GM19468 (cell line): ENCODE data around the gene PROX1.

Experiments
- ATAC-seq: cut with Tn5 transposase; IDR thresholded peaks from one replicate; pipeline ENCODE4 v1.9.1; 2021; ENCODE audit warnings: mild to moderate bottlenecking, moderate library complexity, moderate number of reproducible peaks; ENCODE audit not compliant: unreplicated experiment; ENCODE audit errors: extremely low read depth

Gene PROX1, protein sequence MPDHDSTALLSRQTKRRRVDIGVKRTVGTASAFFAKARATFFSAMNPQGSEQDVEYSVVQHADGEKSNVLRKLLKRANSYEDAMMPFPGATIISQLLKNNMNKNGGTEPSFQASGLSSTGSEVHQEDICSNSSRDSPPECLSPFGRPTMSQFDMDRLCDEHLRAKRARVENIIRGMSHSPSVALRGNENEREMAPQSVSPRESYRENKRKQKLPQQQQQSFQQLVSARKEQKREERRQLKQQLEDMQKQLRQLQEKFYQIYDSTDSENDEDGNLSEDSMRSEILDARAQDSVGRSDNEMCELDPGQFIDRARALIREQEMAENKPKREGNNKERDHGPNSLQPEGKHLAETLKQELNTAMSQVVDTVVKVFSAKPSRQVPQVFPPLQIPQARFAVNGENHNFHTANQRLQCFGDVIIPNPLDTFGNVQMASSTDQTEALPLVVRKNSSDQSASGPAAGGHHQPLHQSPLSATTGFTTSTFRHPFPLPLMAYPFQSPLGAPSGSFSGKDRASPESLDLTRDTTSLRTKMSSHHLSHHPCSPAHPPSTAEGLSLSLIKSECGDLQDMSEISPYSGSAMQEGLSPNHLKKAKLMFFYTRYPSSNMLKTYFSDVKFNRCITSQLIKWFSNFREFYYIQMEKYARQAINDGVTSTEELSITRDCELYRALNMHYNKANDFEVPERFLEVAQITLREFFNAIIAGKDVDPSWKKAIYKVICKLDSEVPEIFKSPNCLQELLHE

GRCh38 chr1:213987927-213988506 lies at the start of gene PROX1:
Gene PROX1, plus strand, starts transcription at chr1:213987973. Its CDS starts 8,563 bp downstream, at chr1:213996536.
- no peak for ATAC-seq

DNA sequence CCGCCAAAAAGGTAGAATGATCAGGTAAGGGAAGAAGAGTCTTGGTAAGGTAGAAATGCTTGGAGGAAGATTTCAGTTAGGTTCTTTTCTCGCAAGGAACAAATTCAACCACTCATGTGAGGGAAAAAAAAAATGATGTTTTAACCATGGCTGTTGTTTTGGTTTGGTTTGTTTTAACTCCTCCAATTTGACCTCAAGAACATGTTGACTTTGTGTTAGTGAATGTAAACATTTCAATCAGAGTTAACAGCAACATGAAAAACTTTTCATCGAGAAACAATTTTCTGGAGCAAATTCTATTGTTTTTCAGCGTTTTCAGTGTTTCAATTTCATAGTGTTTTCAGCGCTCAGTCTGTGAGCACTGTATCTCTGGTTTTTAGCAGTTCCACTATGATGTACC lies 49.0 kb upstream of the PROX1 start:
- ATAC-seq = no peak

GRCh38 chr1:213939888-213940287 lies 47.9 kb upstream of the PROX1 start:
- ATAC-seq = no peak

DNA sequence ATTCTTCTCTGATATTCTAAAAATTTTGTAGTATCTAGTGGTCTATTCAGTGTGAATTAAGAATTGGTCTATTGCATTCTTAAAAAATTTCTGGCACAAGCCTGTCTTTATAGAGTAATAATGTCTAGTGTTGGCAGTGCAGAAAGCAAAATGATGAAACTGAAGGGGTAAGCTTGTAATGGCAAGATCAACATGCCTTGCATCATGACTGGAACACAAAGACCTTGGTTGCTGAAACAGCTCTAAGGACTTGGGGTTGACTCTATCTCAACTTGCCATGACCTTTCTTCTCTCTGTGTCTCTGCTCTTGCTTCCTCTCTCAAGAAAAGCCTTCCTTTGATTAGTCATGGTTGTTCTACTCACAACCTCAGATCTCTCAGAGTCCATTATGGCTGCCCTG lies 46.8 kb upstream of the PROX1 start:
- ATAC-seq = no peak

DNA sequence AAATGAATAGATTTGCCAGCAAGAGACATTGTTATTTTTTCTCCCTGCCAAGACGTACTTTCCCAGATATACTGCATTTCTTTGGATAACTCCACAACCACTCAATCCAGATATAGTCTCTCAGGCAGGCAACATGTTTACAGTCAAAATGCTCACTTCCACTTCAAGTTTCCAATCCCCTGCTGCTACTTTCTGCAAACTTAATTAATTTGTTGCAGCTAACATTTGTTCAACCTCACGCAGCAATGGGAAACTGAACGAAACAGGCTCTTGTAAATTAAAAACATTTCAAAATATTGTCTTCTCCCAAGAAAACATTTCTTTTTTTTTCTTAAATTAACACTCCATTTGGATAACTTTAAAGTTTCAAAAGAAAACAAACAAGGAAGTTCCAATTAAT lies 45.7 kb upstream of the PROX1 start:
- no peak for ATAC-seq

DNA sequence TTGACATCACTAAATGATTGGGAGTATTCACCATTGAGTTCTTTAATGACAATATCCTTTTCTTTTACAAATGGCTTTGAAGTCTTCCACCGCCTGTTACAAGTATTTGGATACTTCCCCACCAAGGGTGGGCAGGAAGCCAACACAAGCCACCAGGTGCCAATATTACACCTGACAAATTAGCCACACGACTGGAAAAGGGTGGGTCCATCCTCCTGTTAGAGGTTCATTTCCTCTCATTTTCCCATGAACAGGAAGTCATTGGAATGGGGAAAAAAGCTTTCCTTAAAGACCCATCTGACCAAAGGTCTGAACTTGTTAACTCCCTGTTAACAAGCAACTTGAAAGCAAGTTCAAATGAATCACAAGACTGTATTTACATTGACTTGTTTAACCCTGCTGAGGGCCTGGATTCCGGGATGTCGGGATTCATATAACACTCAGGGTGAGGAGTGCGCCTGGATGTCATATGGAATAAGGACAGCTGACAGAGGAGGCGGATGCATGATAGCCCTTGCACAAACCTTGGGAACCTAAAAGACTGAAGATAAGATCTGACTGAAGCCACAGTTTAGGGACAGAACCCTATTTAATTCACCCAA lies 40.5 kb upstream of the PROX1 start:
- no peak for ATAC-seq

- no peak for ATAC-seq
These were observed 35.9 kb upstream of the PROX1 start for GRCh38 chr1:213951876-213952275.

- ATAC-seq = no peak
These were observed 34.0 kb upstream of the PROX1 start for GRCh38 chr1:213953806-213954205.

DNA sequence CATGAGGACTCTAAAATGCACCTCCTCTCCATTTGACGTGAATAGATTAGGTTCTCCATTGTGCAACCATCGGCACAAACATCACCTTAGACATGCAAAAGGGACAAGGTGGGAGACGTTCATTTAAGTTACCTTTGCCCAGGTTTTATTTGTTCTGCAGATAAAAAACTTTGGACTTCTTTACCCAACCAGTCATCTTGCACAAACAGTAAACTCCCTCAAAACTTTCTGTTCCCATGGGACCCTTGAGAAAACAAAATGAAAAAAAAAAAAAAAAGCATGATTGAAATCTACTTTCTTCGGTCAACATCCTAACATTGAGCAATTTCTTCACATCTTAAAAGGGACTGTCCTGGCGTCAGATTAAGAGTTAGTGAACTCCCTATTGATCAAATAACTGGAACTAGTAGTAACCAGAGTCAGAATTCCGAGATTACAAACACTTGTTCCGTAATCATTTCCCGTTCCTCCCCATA lies 31.4 kb upstream of the PROX1 start:
- ATAC-seq = no peak

DNA sequence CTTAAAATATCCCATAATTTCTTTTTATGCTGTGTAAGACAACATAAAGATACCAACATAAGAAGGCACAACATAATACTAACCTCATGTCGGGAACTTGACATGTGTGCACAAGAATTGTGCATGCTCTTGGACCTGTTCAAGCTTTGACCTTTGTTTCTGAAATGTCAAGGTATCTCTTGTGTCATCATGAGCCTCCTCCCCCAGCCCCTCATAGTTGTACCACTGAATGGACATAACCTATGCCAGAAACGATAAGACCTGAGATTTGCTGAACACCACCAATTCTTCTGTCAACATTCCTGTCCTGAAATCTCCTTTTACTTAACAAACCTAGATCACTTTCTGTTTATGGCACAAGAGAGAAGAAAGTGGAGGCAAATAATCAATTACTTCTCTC lies 29.4 kb upstream of the PROX1 start:
- ATAC-seq = no peak

- no peak for ATAC-seq
These were observed 26.8 kb upstream of the PROX1 start for GRCh38 chr1:213960963-213961362.

DNA sequence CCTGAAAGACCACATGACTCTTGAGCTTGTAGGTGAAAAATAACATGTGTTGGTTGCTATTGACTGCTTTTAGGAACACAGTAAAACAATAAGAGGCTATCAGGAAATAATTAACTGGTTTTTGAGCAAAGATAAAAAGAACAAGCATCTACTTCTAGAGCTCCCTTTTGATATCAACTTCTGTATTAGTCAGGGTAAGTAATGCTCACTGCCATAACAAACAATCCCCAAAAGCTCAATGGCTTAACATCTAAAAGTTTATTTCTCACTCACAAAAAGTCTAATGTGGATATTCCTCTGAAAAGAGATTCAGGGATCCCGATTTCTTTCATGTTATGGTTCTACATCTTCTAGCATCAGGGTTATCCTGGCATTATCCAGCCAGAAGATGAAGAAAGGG lies 25.3 kb upstream of the PROX1 start:
- no peak for ATAC-seq

GRCh38 chr1:213966122-213966521 lies 21.7 kb upstream of the PROX1 start:
- no peak for ATAC-seq

- ATAC-seq = no peak
These were observed 19.5 kb upstream of the PROX1 start for GRCh38 chr1:213968146-213968825.

DNA sequence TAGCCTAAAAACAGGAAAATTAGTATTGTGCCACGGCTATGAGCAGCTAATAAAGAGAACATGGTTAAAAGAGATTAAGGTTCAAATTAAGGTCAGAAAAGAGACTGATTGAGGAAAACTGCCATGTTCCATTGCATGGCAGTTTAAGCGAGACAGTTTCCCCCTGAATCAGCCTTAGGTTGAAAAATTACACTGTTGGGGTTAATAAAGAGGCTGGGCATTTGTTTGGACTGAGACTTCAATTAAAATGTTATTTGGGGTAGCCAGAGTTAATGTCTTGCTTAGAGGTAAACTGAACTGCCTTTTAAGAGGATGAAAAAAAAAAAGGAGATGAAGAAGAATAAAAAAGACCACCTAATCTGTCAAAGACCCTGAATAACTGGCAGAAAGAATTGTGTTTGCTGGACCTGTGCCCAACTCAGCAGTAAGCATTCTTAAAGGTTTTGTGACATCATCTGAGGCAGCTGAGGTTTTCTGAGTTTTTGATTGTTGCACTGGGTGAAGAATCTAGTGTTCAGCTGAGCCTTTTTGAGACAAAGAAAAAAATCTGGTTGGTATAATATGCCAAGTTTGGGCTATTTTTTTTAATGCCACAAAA lies 17.7 kb upstream of the PROX1 start:
- ATAC-seq = no peak

DNA sequence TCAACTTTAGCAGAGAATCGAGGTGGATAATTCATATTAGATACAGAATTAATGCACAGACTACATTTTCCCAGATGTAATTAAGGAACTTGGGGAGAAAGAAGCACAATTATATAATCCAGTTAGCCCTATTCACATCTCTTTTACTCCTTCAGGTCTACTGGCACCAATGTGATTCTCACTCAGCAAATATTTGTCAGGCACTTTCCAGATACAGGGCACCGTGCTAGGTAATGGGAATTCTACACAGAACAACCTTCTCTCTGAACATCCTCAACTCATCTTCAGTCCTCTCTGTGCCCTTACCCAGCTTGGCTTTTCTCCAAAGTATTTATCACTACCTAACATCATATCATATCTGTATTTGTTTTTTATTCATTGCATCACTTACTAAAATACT lies 15.6 kb upstream of the PROX1 start:
- ATAC-seq = no peak

DNA sequence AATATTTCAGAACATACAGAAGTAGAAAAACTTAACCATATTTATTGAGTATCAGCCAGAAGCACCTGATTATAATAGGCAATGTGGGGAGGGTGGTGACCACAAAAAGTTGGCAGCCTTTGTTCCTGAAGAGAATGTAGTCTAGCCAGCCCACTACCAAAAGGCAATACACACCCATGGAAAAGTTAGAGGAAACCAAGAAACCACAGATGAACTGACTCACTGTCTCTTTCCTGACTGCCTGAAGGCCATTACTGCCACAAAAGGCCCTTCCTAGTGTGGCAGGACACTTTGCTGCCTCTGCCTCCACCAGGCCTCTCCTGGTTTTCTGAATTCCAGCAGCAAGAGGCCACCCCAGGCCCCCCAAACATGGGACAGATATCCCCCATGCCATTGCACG lies 14.6 kb upstream of the PROX1 start:
- ATAC-seq = no peak

- ATAC-seq = no peak
These were observed 10.9 kb upstream of the PROX1 start for GRCh38 chr1:213976665-213977485.

DNA sequence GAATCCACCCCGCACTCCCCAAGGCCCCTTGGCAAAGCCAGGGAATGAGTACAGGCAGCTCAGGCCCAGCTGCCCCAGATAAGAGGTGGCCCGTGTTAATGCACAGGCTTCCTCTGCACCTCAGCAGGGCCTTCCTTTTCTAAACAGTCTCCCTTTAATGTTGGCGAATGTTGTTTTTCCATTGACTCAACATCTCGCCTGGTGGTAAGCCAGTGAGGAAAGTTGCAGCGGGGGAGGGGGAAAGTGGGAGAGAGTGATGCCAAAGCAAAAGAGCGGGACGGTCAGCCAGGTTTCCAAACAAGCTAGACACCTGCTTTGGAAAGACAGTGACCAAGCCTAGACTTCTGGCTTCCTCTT lies 10.3 kb upstream of the PROX1 start:
- no peak for ATAC-seq
